Stimulated activated CD4-positive, alpha-beta T cell treated with anti-CD3 and anti-CD28 coated beads, Interleukin-2, amount 100 ng/mL, for 4 hours (primary cell): Measurements from ENCODE around the gene POU3F2.

Source experiments
- DNase-seq: peaks from one replicate; pipeline ENCODE4 v3.0.0-alpha.2; 2020; ENCODE audit warnings: low read depth

Gene POU3F2

GRCh38 chr6:98834060-98835031 lies at the start of gene POU3F2:
Gene POU3F2, plus strand, starts transcription at chr6:98834574. Its CDS starts 300 bp downstream, at chr6:98834874.
- peak; percentile 59 for DNase-seq

GRCh38 chr6:98787435-98787834 lies 46.9 kb upstream of the POU3F2 start:
- DNase-seq = no peak

GRCh38 chr6:98787961-98788360 lies 46.4 kb upstream of the POU3F2 start:
- no peak for DNase-seq

- no peak for DNase-seq
Observed at GRCh38 chr6:98794307-98794842, 40.0 kb upstream of the POU3F2 start.

GRCh38 chr6:98797217-98797994 lies 37.0 kb upstream of the POU3F2 start:
- DNase-seq = no peak

- DNase-seq = no peak
Observed at GRCh38 chr6:98800866-98801265, 33.5 kb upstream of the POU3F2 start.

- no peak for DNase-seq
Observed at GRCh38 chr6:98808541-98809210, 25.7 kb upstream of the POU3F2 start.

- DNase-seq = no peak
Observed at GRCh38 chr6:98812220-98812619, 22.2 kb upstream of the POU3F2 start.

- no peak for DNase-seq
Observed at GRCh38 chr6:98816799-98817198, 17.6 kb upstream of the POU3F2 start.

GRCh38 chr6:98821756-98822405 lies 12.5 kb upstream of the POU3F2 start:
- no peak for DNase-seq

GRCh38 chr6:98823428-98824161 lies 10.8 kb upstream of the POU3F2 start:
- DNase-seq = no peak

GRCh38 chr6:98824162-98824901 lies 10.0 kb upstream of the POU3F2 start:
- DNase-seq = no peak

- DNase-seq = no peak
Observed at GRCh38 chr6:98824902-98825599, 9.3 kb upstream of the POU3F2 start.

GRCh38 chr6:98825600-98826230 lies 8.7 kb upstream of the POU3F2 start:
- DNase-seq = no peak

- no peak for DNase-seq
Observed at GRCh38 chr6:98827295-98828159, 6.8 kb upstream of the POU3F2 start.

- DNase-seq = no peak
Observed at GRCh38 chr6:98828211-98828788, 6.1 kb upstream of the POU3F2 start.

- no peak for DNase-seq
Observed at GRCh38 chr6:98828941-98829411, 5.4 kb upstream of the POU3F2 start.

- no peak for DNase-seq
Observed at GRCh38 chr6:98830146-98830545, 4.2 kb upstream of the POU3F2 start.
